Fibroblast of the aortic adventitia (primary cell): ENCODE data around the gene SNAPC5. TPM values are rescaled to one million over a fixed set of nuclear protein-coding genes. Genes with fewer than 3 reads are reported as not detected.

Source experiments
- DNase-seq: peaks from one replicate; pipeline ENCODE4 v3.0.0-alpha.2; 2010; ENCODE audit warnings: low read depth
- H3K4me3 ChIP-seq: 2 replicates; pipeline ENCODE4 v1.5.1; 2011; ENCODE audit warnings: low read depth, mild to moderate bottlenecking, control low read depth, low read length, moderate library complexity
- total RNA-seq: library from RNA; depleted of rRNA; stranded (reverse); fragments of >200 nt; gene quantifications from 2 replicates; pipeline ENCODE4 v1.2.3, GENCODE V29; 2012; ENCODE audit warnings: low replicate concordance
- TF ChIP-seq, protein P1 (sequence below): IDR thresholded peaks from 2 replicates; pipeline ENCODE4 v1.5.1; 2011; ENCODE audit warnings: mild to moderate bottlenecking, low read length, control low read depth, inconsistent platforms; ENCODE audit not compliant: insufficient read depth

SNAPC5 gene, protein sequence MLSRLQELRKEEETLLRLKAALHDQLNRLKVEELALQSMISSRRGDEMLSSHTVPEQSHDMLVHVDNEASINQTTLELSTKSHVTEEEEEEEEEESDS
- total RNA-seq, result 7.8 and 23.8 TPM in 2 replicates

DNA sequence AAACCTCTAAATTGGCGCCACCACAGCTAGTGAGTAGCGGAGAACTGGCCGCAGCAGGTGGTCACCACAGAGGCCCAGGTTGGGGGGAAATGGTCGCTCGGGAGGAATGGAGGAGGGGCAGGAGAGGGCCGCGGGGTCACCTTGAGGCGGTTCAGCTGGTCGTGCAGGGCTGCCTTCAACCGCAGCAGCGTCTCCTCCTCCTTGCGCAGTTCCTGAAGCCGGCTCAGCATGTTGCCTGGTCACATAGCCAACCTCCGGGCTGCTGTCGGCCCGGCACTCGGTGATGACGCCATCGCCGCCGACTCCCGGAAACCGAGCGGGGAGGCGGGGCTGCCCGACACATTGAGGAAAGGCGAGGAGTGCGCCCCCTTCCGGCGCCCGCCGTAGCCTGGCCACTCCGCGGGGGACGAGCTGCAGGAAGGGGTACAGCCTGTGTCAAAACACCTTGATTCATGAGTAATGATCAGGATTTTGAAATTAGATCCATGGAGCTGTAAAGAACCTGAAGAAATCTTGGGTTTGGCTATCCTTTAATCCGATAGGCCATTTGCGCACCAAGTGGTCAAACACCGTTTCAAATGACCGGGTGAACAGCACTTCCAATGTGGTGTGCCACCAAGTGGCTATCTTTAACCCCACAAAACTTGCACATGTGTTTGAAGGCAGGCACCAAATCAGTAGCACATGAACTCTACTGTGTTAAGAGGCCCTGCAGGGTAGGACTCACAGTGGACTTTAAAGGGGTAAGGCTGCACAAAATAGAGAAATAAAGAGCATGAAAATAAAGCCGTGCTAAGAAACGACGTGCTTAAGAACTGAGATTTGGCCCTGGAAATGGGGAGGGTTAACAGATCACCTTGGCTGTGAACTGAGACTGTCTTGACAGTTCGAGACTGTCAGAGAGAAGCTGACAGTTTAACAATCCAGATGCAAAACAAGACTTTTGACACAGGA is at the start of gene SNAPC5:
Gene SNAPC5, minus strand, starts transcription at position 261 of the 954 bp plus-strand sequence. Its CDS starts 31 bp downstream, at position 230.
- peak; percentile 90 for DNase-seq
- TF ChIP-seq, protein P1, sequence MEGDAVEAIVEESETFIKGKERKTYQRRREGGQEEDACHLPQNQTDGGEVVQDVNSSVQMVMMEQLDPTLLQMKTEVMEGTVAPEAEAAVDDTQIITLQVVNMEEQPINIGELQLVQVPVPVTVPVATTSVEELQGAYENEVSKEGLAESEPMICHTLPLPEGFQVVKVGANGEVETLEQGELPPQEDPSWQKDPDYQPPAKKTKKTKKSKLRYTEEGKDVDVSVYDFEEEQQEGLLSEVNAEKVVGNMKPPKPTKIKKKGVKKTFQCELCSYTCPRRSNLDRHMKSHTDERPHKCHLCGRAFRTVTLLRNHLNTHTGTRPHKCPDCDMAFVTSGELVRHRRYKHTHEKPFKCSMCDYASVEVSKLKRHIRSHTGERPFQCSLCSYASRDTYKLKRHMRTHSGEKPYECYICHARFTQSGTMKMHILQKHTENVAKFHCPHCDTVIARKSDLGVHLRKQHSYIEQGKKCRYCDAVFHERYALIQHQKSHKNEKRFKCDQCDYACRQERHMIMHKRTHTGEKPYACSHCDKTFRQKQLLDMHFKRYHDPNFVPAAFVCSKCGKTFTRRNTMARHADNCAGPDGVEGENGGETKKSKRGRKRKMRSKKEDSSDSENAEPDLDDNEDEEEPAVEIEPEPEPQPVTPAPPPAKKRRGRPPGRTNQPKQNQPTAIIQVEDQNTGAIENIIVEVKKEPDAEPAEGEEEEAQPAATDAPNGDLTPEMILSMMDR, result peak; percentile 99
- peak within 1 kb of the TSS; percentile 95 for H3K4me3 ChIP-seq

DNA sequence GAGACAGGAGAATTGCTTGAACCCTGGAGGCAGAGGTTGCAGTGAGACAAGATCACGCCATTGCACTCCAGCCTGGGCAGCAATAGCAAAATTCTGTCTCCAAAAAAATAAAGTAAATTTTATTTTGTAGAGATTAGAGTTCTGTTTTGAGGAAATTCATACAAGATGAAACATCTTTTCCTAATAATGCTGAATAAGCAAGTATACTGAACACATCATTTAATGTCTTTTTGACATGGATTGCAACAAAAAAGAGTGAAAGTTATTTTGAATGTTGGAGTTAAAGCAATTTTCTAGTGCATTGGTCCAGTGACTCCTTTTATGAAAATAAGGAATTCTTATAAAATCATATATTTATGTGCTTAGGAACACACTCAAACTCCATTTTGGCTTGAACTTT is 47.7 kb upstream of the SNAPC5 start:
- TF ChIP-seq, protein P1, result no peak
- no peak overlapping the region for H3K4me3 ChIP-seq
- no peak for DNase-seq

DNA sequence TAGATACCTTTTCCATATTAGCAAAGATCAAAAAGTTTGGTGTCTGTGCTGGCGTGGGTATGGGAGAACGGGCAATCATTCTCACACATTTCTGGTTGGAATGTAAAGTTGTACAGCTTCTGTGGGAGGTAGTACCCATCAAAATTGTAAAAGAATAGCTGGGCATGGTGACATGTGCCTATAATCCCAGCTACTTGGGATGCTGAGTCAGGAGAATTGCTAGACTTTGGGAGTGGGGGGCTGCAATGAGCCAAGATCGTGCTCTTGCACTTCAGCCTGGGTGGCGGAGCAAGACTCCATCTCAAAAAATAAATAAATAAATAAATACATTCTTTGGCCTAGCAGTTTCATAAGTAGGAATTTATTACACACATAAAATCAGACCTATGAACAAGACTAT is 45.3 kb upstream of the SNAPC5 start:
- TF ChIP-seq, protein P1, result no peak

DNA sequence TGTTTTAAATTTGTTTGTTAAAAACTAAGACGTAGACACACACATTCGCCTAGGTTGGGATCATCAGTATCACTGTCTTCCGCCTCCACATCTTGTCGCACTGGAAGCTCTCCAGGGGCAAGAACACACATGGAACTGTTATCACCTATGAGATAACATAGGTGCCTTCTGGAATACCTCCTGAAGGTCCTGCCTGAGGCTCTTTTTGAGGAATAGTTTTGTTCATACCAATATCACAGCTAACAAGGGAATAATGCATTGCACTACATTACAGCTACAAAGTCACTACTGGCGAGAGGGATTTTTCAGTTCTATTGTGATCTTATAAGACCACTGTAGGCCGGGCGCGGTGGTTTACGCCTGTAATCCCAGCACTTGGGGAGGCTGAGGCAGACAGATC is 37.5 kb upstream of the SNAPC5 start:
- no peak for DNase-seq
- TF ChIP-seq, protein P1, result no peak
- H3K4me3 ChIP-seq, result no peak overlapping the region

More for the DNA sequence above, 45.3 kb upstream of the SNAPC5 start:
- DNase-seq, result no peak
- no peak overlapping the region for H3K4me3 ChIP-seq

DNA sequence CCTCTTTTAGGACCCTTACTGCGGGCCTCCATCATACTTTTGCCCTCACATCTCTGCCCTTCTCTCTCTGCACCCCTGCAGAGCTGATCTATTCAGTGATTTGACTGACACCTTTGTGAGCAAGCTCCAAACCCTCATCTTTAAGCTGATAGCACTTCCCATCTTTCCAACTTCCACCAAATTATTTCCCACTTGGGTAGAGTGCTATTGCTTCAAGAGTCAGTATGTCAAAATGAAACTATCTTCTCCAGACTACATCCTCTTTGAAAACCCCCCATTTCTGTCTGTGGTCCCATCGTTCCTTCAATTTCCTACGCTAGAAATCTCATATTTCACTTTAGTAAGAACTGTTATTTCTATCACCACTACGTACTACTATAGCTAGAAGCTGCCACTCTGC is 27.3 kb upstream of the SNAPC5 start:
- H3K4me3 ChIP-seq, result no peak overlapping the region
- TF ChIP-seq, protein P1, result no peak
- no peak for DNase-seq

DNA sequence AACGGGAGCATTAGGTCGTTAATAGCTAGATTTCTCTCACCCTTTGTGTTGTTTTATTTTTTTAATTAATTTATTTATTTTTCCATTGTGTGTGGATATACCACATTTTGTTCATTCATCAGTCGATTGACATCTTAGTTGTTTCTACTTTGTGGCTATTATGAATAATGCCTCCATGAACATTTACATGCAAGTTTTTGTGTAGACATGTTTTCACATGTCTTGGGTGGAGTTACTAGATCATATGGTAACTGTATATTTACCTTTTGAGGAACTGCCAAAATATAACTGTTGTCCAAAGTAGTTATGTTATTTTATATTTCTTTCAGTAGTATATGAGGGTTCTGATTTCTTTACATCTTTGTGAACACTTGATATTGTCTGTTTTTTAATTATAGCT is 26.4 kb upstream of the SNAPC5 start:
- TF ChIP-seq, protein P1, result no peak
- no peak for DNase-seq
- no peak overlapping the region for H3K4me3 ChIP-seq
